ENCODE measurements around the gene KLHL21. TPM values are rescaled to one million over a fixed set of nuclear protein-coding genes. Genes with fewer than 3 reads are reported as not detected.
A peak's percentile ranks its signal among the peaks of the same experiment; 100 is the strongest.

The KLHL21 gene
- total and polyA plus RNA-seq, 9 of the 15 experiments (the other 6 are each of a cell fraction or from before 2014, with no cell fraction given), result 2.1 to 42.1 (median 17.5) TPM

DNA sequence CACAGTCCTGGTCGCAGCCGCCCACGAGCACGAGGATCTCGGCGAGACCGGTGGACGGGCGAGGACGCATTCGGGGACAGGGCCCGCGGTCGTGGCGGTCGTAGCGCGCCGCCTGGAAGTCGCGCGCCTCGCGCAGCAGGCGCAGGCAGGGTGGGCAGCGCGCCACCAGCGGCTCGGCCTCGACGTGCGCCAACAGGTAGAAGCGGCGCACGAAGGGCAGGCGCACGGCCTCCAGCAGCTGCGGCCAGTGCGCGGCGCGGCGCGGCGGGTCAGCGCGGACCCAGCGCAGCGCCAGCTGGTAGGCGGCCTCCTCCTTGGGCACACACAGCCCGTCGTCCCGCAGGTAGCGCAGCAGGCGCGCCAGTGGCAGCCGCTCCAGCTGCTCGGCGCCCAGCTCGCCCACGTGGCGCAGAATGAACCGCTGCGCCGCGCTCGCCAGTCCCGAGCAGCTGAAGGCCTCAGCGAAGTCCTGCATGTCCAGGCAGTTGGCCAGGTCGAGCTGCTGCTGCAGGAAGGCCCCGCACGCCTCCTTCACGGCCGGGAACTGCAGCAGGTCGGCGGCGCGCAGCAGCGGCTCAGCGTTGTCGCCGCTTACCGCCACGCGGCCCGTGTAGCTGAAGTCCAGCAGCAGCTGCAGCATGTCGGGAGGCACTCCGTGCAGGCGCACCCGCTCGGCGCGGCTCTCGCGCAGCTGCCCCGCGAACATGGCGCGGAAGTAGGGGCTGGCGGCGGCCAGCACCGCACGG is 573 bp downstream of the KLHL21 start (continued):
- TF ChIP-seq, protein P1, sequence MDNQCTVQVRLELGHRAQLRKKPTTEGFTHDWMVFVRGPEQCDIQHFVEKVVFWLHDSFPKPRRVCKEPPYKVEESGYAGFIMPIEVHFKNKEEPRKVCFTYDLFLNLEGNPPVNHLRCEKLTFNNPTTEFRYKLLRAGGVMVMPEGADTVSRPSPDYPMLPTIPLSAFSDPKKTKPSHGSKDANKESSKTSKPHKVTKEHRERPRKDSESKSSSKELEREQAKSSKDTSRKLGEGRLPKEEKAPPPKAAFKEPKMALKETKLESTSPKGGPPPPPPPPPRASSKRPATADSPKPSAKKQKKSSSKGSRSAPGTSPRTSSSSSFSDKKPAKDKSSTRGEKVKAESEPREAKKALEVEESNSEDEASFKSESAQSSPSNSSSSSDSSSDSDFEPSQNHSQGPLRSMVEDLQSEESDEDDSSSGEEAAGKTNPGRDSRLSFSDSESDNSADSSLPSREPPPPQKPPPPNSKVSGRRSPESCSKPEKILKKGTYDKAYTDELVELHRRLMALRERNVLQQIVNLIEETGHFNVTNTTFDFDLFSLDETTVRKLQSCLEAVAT (IDR thresholded peaks at IDR 0.05), result no peak; a peak in 1 of 4 replicates
- TF ChIP-seq, protein P2, sequence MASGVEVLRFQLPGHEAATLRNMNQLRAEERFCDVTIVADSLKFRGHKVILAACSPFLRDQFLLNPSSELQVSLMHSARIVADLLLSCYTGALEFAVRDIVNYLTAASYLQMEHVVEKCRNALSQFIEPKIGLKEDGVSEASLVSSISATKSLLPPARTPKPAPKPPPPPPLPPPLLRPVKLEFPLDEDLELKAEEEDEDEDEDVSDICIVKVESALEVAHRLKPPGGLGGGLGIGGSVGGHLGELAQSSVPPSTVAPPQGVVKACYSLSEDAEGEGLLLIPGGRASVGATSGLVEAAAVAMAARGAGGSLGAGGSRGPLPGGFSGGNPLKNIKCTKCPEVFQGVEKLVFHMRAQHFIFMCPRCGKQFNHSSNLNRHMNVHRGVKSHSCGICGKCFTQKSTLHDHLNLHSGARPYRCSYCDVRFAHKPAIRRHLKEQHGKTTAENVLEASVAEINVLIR (CRISPR knock-in tag; IDR thresholded peaks at IDR 0.05), result no peak
- TF ChIP-seq FIP1L1 (IDR thresholded peaks at IDR 0.05; ENCODE audit: low read depth, low read length, poor library complexity, severe bottlenecking) (peak; percentile 87), GATA2 (CRISPR knock-in tag; IDR thresholded peaks at IDR 0.05) (no peak), OTX1 (CRISPR knock-in tag; IDR thresholded peaks at IDR 0.05) (no peak), CHD1 (IDR thresholded peaks at IDR 0.05; ENCODE audit: low read length) (peak; percentile 89), MEF2D (tag; conservative IDR thresholded peaks at IDR 0.05; ENCODE audit: low read depth) (no peak), ZNF766 (CRISPR knock-in tag; conservative IDR thresholded peaks at IDR 0.05) (no peak), ZNF586 (CRISPR knock-in tag; conservative IDR thresholded peaks at IDR 0.05) (no peak), RBM22 (IDR thresholded peaks at IDR 0.05; ENCODE audit: low read depth, low read length, poor library complexity, severe bottlenecking) (no peak)
- TF ChIP-seq, protein P3, sequence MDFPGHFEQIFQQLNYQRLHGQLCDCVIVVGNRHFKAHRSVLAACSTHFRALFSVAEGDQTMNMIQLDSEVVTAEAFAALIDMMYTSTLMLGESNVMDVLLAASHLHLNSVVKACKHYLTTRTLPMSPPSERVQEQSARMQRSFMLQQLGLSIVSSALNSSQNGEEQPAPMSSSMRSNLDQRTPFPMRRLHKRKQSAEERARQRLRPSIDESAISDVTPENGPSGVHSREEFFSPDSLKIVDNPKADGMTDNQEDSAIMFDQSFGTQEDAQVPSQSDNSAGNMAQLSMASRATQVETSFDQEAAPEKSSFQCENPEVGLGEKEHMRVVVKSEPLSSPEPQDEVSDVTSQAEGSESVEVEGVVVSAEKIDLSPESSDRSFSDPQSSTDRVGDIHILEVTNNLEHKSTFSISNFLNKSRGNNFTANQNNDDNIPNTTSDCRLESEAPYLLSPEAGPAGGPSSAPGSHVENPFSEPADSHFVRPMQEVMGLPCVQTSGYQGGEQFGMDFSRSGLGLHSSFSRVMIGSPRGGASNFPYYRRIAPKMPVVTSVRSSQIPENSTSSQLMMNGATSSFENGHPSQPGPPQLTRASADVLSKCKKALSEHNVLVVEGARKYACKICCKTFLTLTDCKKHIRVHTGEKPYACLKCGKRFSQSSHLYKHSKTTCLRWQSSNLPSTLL (IDR thresholded peaks at IDR 0.05), result no peak
- TF ChIP-seq, protein P4, sequence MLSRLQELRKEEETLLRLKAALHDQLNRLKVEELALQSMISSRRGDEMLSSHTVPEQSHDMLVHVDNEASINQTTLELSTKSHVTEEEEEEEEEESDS (CRISPR knock-in tag; IDR thresholded peaks at IDR 0.05), result no peak
- TF ChIP-seq, protein P5, sequence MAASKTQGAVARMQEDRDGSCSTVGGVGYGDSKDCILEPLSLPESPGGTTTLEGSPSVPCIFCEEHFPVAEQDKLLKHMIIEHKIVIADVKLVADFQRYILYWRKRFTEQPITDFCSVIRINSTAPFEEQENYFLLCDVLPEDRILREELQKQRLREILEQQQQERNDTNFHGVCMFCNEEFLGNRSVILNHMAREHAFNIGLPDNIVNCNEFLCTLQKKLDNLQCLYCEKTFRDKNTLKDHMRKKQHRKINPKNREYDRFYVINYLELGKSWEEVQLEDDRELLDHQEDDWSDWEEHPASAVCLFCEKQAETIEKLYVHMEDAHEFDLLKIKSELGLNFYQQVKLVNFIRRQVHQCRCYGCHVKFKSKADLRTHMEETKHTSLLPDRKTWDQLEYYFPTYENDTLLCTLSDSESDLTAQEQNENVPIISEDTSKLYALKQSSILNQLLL (CRISPR knock-in tag; IDR thresholded peaks at IDR 0.05; ENCODE audit: borderline replicate concordance), result no peak
- TF ChIP-seq, protein P6, sequence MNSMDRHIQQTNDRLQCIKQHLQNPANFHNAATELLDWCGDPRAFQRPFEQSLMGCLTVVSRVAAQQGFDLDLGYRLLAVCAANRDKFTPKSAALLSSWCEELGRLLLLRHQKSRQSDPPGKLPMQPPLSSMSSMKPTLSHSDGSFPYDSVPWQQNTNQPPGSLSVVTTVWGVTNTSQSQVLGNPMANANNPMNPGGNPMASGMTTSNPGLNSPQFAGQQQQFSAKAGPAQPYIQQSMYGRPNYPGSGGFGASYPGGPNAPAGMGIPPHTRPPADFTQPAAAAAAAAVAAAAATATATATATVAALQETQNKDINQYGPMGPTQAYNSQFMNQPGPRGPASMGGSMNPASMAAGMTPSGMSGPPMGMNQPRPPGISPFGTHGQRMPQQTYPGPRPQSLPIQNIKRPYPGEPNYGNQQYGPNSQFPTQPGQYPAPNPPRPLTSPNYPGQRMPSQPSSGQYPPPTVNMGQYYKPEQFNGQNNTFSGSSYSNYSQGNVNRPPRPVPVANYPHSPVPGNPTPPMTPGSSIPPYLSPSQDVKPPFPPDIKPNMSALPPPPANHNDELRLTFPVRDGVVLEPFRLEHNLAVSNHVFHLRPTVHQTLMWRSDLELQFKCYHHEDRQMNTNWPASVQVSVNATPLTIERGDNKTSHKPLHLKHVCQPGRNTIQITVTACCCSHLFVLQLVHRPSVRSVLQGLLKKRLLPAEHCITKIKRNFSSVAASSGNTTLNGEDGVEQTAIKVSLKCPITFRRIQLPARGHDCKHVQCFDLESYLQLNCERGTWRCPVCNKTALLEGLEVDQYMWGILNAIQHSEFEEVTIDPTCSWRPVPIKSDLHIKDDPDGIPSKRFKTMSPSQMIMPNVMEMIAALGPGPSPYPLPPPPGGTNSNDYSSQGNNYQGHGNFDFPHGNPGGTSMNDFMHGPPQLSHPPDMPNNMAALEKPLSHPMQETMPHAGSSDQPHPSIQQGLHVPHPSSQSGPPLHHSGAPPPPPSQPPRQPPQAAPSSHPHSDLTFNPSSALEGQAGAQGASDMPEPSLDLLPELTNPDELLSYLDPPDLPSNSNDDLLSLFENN (IDR thresholded peaks at IDR 0.05; ENCODE audit: low read depth in 2 of 2, low read length in 2 of 2), result no peak
- TF ChIP-seq, protein P7, sequence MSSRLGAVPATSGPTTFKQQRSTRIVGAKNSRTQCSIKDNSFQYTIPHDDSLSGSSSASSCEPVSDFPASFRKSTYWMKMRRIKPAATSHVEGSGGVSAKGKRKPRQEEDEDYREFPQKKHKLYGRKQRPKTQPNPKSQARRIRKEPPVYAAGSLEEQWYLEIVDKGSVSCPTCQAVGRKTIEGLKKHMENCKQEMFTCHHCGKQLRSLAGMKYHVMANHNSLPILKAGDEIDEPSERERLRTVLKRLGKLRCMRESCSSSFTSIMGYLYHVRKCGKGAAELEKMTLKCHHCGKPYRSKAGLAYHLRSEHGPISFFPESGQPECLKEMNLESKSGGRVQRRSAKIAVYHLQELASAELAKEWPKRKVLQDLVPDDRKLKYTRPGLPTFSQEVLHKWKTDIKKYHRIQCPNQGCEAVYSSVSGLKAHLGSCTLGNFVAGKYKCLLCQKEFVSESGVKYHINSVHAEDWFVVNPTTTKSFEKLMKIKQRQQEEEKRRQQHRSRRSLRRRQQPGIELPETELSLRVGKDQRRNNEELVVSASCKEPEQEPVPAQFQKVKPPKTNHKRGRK (tag; IDR thresholded peaks at IDR 0.05), result no peak
